GM21737 (cell line): ENCODE data around the gene ZNF728.
"Not testable (repeated sequence)": the region's sequence is repeated elsewhere in the genome, so short reads cannot be mapped to it uniquely, and the experiment has no call there.

ENCODE experiments used
- ATAC-seq: cut with Tn5 transposase; IDR thresholded peaks from one replicate; pipeline ENCODE4 v1.9.1; 2021; ENCODE audit warnings: mild to moderate bottlenecking, moderate library complexity; ENCODE audit not compliant: unreplicated experiment

The ZNF728 gene

DNA sequence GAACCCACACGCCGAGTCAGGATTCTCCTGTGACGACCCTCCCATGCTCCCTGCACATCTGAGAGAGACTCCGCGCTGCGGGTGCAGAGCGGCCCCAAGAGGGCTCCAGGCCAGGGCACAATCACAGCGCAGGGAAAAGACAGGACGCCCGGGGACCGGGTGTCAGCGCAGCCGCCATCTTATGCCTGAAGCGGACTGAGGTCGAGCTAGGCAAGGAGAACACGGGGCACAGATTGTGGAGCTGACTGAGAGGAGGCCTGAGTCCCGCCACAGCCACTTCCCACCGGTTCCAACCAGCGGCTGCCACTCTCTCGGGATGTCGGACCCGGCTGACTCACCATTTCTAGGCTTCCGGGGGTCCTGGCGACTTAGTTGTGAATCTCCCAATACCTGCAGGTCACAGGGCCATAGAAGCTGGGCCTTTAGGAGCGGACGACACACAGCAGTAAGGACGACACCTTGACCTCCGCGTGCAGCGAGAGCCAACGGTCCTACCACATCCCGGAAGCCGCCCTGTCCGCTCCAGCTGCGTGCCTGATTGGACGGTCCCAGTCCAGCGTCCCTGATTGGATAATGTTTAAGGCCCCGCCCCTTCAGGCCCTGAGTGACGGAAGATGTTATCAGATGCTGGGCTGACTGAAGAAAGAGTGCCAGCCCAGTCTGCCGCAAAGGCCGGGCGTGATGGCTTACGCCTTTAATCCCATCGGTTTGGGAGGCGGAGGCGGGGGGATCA is at the start of gene ZNF728:
TSS of gene ZNF728 (minus strand) at position 487 of the 733 bp plus-strand sequence. CDS start at position 341, 146 bp downstream.
- ATAC-seq, result no peak

DNA sequence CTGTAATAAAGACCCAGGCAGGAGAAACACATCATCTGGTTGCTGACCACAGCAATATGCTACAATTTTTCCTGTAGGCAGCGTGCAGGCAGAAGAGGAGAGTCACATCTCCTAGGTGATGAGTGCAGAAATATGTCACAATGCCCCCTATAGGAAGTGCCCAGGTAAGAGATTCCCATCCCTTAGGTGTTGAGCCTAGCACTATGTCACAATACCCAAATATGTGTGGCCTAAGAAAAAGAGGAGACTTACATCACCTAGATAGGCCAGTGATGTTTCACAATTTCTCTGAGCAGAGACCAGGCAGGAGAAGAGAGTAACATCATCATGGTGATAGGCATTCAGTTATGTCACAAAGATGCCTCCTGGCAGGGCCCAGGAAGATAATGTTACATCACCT is 49.4 kb upstream of the ZNF728 start:
- ATAC-seq, result no peak

DNA sequence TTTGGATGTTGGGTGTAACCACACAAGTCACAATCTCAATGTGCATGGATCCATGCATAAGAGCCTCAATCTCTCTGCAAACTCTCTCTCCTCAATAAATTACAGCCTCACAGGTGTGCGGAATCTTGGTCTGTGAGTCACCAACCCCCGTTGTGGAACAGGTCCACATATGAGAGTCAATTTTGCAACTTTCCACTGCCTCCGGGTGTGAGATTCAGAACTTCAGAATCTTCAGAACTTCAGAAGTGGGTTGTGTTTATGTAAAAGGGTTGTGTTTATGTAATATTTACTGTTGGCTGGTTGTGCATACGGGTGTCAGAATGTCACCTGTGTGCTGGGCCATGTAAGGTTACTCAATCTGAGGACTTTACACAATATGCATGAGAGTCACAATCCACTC is 46.3 kb upstream of the ZNF728 start:
- no peak for ATAC-seq

DNA sequence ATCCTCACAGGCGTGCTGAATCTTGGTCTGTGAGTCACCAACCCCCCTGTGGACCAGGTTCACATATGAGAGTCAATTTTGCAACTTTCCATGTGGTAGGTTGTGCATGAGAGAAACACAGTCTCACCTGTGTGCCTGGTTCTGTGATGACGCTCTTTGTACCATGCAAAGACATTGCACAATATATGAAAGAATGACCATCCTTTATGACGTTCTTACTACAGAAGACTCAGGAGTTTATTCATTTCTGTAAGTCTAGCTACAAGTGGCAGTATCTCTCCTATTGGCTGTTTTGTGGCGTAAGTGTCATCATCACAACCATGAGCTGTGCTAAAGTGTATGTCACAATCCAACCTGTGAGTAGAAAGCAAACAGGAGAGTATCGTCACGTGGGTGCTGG is 43.8 kb upstream of the ZNF728 start:
- ATAC-seq, result no peak

GRCh38 chr19:23033721-23034120 is 30.7 kb upstream of the ZNF728 start:
- ATAC-seq, result no peak

DNA sequence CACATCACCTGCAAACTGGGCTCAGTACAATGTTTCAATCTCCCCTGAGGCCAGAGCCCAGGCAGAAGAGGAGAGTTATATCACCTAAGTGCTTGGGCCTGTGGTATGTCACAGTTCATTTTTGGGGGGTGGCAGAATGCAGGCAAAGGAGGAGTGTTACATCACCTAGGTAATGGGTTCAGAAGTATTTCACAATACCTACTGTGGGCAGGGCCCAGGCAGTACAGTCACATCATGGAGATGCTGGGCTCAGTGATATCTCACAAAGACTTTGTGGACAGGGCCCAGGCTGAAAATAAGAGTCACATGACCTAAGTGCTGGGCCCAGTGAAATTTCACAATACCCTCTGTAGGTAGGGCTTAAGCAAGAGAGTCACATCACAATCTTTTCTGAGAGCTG is 12.7 kb upstream of the ZNF728 start:
- ATAC-seq, result no peak

- not testable (repeated sequence) for ATAC-seq
Observed at GRCh38 chr19:22994957-22995356, 8.0 kb downstream of the ZNF728 start.

- ATAC-seq, result no peak
Observed at GRCh38 chr19:22976248-22976647, 26.7 kb downstream of the ZNF728 start.

DNA sequence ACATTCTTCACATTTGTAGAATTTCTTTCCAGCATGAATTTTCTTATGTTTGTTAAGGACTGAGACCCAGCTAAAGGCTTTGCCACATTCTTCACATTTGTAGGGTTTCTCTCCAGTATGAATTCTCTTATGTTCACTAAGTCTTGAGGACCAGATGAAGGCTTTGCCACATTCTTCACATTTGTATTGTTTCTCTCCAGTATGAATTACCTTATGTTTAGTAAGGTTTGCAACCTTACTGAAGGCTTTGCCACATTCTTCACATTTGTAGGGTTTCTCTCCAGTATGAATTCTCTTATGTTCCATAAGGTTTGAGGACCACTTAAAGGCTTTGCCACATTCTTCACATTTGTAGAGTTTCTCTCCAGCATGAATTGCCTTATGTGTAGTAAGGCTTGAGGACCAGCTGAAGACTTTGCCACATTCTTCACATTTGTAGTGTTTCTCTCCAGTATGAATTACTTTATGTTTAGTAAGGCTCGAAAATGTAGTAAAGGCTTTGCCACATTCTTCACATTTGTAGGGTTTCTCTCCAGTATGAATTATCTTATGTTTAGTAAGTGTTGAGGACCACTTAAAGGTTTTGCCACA is 27.3 kb downstream of the ZNF728 start:
- ATAC-seq, result not testable (repeated sequence)

- no peak for ATAC-seq
Observed at GRCh38 chr19:22945560-22945959, 57.4 kb downstream of the ZNF728 start.

GRCh38 chr19:22935151-22935550 is 67.8 kb downstream of the ZNF728 start:
- ATAC-seq, result no peak

DNA sequence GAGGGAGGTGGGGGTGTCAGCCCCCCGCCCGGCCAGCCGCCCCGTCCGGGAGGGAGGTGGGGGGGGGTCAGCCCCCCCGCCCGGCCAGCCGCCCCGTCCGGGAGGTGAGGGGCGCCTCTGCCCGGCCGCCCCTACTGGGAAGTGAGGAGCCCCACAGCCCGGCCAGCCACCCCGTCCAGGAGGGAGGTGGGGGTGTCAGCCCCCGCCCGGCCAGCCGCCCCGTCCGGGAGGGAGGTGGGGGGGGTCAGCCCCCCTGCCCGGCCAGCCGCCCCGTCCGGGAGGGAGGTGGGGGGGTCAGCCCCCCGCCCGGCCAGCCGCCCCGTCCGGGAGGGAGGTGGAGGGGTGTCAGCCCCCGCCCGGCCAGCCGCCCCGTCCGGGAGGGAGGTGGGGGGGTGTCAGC is 75.4 kb downstream of the ZNF728 start:
- ATAC-seq, result not testable (repeated sequence)

- not testable (repeated sequence) for ATAC-seq
Observed at GRCh38 chr19:22925181-22925580, 77.8 kb downstream of the ZNF728 start.
